ENCODE data around the gene CNTNAP5. TPM values are rescaled to one million over a fixed set of nuclear protein-coding genes. Genes with fewer than 3 reads are reported as not detected.

CNTNAP5 gene
- total and polyA plus RNA-seq, 2 of the 8 experiments (the other 6 are each of a cell fraction or from before 2014, with no cell fraction given) = 0.11 to 0.76 TPM

- H3K27me3 ChIP-seq (replicated peaks in 1 of 4; ENCODE audit: control insufficient read depth in 3 of 4, extremely low read depth in 1 of 4, insufficient read depth in 3 of 4, low read length in 3 of 4) = no peaks in the 10 kb centered on the region
- H2BK12ac ChIP-seq (ENCODE audit: low read depth, low read length) = no peak overlapping the region
- no peak overlapping the region for H4K91ac ChIP-seq (replicated peaks; ENCODE audit: insufficient read length, low read length)
- H3K9ac ChIP-seq (replicated peaks in 1 of 4; ENCODE audit: extremely low read depth in 1 of 4, low read depth in 3 of 4, low read length in 3 of 4) = no peak overlapping the region
- H2BK120ac ChIP-seq (replicated peaks; ENCODE audit: low read depth, low read length) = peak overlapping the region; percentile 79
- H4K20me1 ChIP-seq (replicated peaks in 1 of 2; ENCODE audit: control insufficient read depth in 1 of 2, insufficient read depth in 2 of 2, low read length in 2 of 2) = no peaks in the 10 kb centered on the region
- no peak overlapping the region for H3K56ac ChIP-seq (replicated peaks; ENCODE audit: insufficient read length, low read depth, low read length)
- H3K36me3 ChIP-seq (ENCODE audit: control insufficient read depth in 2 of 4, insufficient read depth in 4 of 4, low read length in 3 of 4) = no peaks in the 10 kb centered on the region
- ChIA-PET CTCF (ENCODE audit: partially characterized antibody) (interaction anchor here (1.0 kb wide), 1 partner anchor 9 kb away, joined by 3 read pairs; no protein-coding TSS in a partner anchor), POLR2A (ENCODE audit: partially characterized antibody) (no interaction called here)
- H2BK20ac ChIP-seq (ENCODE audit: low read length) = peak overlapping the region; percentile 43; the same call in 1 of the 2 replicates
- no peaks in the 10 kb centered on the region for H3K79me1 ChIP-seq (ENCODE audit: low read depth, low read length)
- no peak overlapping the region for H3K4ac ChIP-seq (replicated peaks; ENCODE audit: insufficient read length, low read depth, low read length)
- H3K4me2 ChIP-seq (ENCODE audit: insufficient read depth in 1 of 2, low read depth in 2 of 2, low read length in 2 of 2) = no peak overlapping the region
- peaks cover 0 to 7% (median under 1%) of the 10 kb centered on the region in 4 experiments; a peak in 3 of 7 replicates for H3K4me1 ChIP-seq (replicated peaks in 1 of 4; ENCODE audit: control insufficient read depth in 3 of 4, insufficient read depth in 4 of 4, low read length in 3 of 4)
- no peak overlapping the region; the same call in 1 of the 2 replicates for H2AFZ ChIP-seq (ENCODE audit: low read length)
- DNase-seq (ENCODE audit: low read depth in 1 of 2, low spot score in 2 of 2) (no peak), FAIRE-seq (no peak)
- no peaks in the 10 kb centered on the region for H3K79me2 ChIP-seq (ENCODE audit: control insufficient read depth in 1 of 2, insufficient read depth in 2 of 2, low read length in 2 of 2)
- H2BK5ac ChIP-seq (ENCODE audit: low read depth, low read length) = no peak overlapping the region
- no peak overlapping the region for H4K5ac ChIP-seq (ENCODE audit: insufficient read length, low read depth, low read length)
- H2BK15ac ChIP-seq (ENCODE audit: low read length) = no peak overlapping the region
- WGBS, 2 experiments (ENCODE audit: extremely low coverage in 1 of 2, insufficient coverage in 1 of 2, insufficient read length in 1 of 2, insufficient replicate concordance in 2 of 2, low coverage in 1 of 2, low lambda C conversion rate in 2 of 2, missing lambda C conversion rate in 1 of 2) = 91% methylated on average over 4 of the region's 4 CpGs; no CpG with 5 or more reads in 1 of the 2 experiments
- H3K14ac ChIP-seq (ENCODE audit: insufficient read length) = no peak overlapping the region
- H3K4me3 ChIP-seq (ENCODE audit: extremely low read depth in 1 of 4, insufficient read depth in 2 of 4, low read depth in 3 of 4, low read length in 4 of 4) = no peak overlapping the region
- no peak overlapping the region for H4K8ac ChIP-seq (ENCODE audit: extremely low read depth, insufficient read depth, low read length)
- H3K23me2 ChIP-seq (ENCODE audit: low read depth, low read length) = no peaks in the 10 kb centered on the region
- H3K27ac ChIP-seq (ENCODE audit: low read depth, low read length) = no peak overlapping the region
- no peak overlapping the region for H2AK5ac ChIP-seq (ENCODE audit: low read depth, low read length)
- H3K18ac ChIP-seq (ENCODE audit: extremely low read depth, low read length) = no peak overlapping the region
- H3K9me3 ChIP-seq (ENCODE audit: insufficient read depth in 2 of 2, low read depth in 1 of 2, low read length in 1 of 2) = no peaks in the 10 kb centered on the region
- no peak overlapping the region for H3K23ac ChIP-seq (ENCODE audit: insufficient read length)
- TF ChIP-seq FOSL1 (IDR thresholded peaks at IDR 0.05; ENCODE audit: insufficient read depth, low read depth, low read length) (no peak), GABPA (IDR thresholded peaks at IDR 0.05; ENCODE audit: borderline replicate concordance, insufficient read depth, low read length) (no peak), RAD21 (IDR thresholded peaks at IDR 0.05 in 1 of 2, conservative IDR thresholded peaks at IDR 0.05 in 1 of 2; ENCODE audit: low read depth in 2 of 2, low read length in 2 of 2) (no peak), SIN3A (conservative IDR thresholded peaks at IDR 0.05 in 1 of 2, IDR thresholded peaks at IDR 0.05 in 1 of 2; ENCODE audit: low read depth in 1 of 2, low read length in 2 of 2) (no peak), KDM5A (IDR thresholded peaks at IDR 0.05; ENCODE audit: low read length) (no peak), CREB1 (IDR thresholded peaks at IDR 0.05) (no peak), HDAC2 (IDR thresholded peaks at IDR 0.05; ENCODE audit: borderline replicate concordance in 1 of 2, low read depth in 2 of 2, low read length in 2 of 2) (no peak), JUN (IDR thresholded peaks at IDR 0.05; ENCODE audit: low read depth, low read length) (no peak), POLR2AphosphoS5 (IDR thresholded peaks at IDR 0.05; ENCODE audit: low read depth, low read length) (no peak), CEBPB (IDR thresholded peaks at IDR 0.05; ENCODE audit: low read depth, low read length) (no peak), SIX5 (IDR thresholded peaks at IDR 0.05; ENCODE audit: low read depth, low read length) (no peak), GTF2F1 (IDR thresholded peaks at IDR 0.05; ENCODE audit: borderline replicate concordance, low read depth, low read length) (no peak), POU5F1 (IDR thresholded peaks at IDR 0.05; ENCODE audit: low read depth, low read length) (no peak)
- TF ChIP-seq, protein P1, sequence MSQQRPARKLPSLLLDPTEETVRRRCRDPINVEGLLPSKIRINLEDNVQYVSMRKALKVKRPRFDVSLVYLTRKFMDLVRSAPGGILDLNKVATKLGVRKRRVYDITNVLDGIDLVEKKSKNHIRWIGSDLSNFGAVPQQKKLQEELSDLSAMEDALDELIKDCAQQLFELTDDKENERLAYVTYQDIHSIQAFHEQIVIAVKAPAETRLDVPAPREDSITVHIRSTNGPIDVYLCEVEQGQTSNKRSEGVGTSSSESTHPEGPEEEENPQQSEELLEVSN (IDR thresholded peaks at IDR 0.05) = no peak
These were observed 308.7 kb downstream of the CNTNAP5 start for GRCh38 chr2:124333784-124334183.

Data from H1 (cell line).